Activated T-cell treated with anti-CD3 and anti-CD28 coated beads, Interleukin-2, amount 50 U/mL, for 4 hours (primary cell): ENCODE measurements around the gene GLIS1. TPM values are rescaled to one million over a fixed set of nuclear protein-coding genes. Genes with fewer than 3 reads are reported as not detected.

ENCODE experiments used
- ATAC-seq, 2 donors: fragments of 200-7000 bp; cut with Tn5 transposase; one replicate each; pipeline ENCODE4 v1.10.0; 2021
- DNase-seq: peaks from one replicate; pipeline ENCODE4 v3.0.0-alpha.2; 2020
- H3K27me3 Mint-ChIP-seq: one replicate; pipeline ENCODE4 v1.8.0; 2021; ENCODE audit warnings: low read depth, mixed read lengths
- H3K36me3 Mint-ChIP-seq: one replicate; pipeline ENCODE4 v1.8.0; 2022; ENCODE audit warnings: mixed read lengths; ENCODE audit not compliant: insufficient read depth
- H3K4me1 Mint-ChIP-seq: one replicate; pipeline ENCODE4 v1.8.0; 2021; ENCODE audit warnings: low read depth, mixed read lengths
- H3K4me3 Mint-ChIP-seq: one replicate; pipeline ENCODE4 v1.8.0; 2021; ENCODE audit warnings: mild to moderate bottlenecking, moderate library complexity, mixed read lengths
- H3K9me3 Mint-ChIP-seq: one replicate; pipeline ENCODE4 v1.8.0; 2021; ENCODE audit warnings: mixed read lengths
- total RNA-seq, 3 donors: library from RNA; stranded (reverse); gene quantifications; one replicate each; pipeline ENCODE4 v1.2.1, GENCODE V29; 2021

The GLIS1 gene
- total RNA-seq, 3 donors from 2014 or later: not detected

DNA sequence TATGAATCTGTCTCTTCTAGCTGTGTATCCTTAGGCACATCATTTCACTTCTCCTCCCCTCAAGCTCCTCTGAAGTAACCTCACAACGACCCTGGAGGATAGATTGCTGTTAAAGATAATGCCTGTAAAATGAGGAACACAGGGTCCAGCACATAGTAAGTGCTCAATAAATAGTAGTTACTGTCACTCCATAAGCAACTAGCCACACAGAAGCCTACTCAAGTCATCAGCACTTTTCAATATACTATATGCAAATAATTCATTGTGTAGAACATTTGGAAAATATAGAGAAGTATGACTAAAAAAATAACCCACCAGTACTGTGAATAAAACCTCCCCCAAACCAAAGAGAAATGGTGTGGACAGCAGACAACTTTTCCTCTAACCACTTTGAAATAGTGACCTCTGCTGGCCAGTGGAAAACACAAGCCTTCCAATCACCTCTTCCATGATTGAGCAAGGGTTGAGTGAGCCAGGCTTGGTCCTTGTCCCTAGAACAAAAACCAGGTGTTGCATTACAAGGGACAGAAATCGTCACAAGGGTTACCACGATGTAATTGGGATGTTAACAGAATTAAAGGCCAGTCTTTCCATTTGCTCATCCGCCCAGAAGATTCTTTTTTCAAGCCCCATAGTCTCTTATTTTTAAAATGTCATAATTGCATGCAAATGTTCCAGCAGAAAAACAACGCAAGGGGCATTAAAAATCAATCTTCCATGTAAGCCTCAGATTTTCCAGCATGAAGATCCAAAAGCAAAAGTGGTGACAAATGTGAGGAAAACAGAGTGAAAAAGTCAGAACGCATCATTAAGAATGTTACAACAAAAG is 15.7 kb upstream of the GLIS1 start:
- Mint-ChIP-seq H3K27me3 (no peaks in the 10 kb centered on the region), H3K36me3 (no peaks in the 10 kb centered on the region), H3K4me1 (no peaks in the 10 kb centered on the region), H3K9me3 (no peaks in the 10 kb centered on the region), H3K4me3 (no peak overlapping the region)
- no peak for DNase-seq
- ATAC-seq: peak in 1 of 2 donors; percentile 28

- Mint-ChIP-seq H3K27me3 (no peaks in the 10 kb centered on the region), H3K9me3 (no peaks in the 10 kb centered on the region)
- DNase-seq: no peak
These were observed 13.3 kb upstream of the GLIS1 start for GRCh38 chr1:53752281-53752680.

DNA sequence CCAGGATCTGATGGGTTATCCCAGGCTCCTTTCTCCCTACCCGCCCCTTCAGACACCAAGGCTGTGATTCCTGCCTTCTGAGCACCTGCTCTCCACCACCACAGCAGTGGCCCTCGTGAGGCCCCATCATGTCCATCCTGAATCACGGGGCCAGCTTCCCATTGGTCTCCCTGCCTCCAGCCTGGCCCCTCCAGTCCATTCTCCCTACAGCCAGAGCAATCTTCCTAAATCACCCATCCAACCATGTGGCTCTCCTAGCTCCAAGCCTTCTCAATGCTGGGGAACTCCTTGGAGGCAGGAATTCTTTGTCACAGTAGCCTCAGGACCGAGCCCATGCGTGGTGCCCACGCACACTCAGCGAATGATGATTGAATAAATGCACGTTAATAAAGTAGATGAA is 8.9 kb upstream of the GLIS1 start:
- DNase-seq: no peak
- no peak for ATAC-seq
- Mint-ChIP-seq H3K4me1 (no peaks in the 10 kb centered on the region), H3K4me3 (no peak overlapping the region), H3K36me3 (no peaks in the 10 kb centered on the region), H3K27me3 (peaks cover 12% of the 10 kb centered on the region), H3K9me3 (peaks cover 5% of the 10 kb centered on the region)

More at GRCh38 chr1:53752281-53752680, 13.3 kb upstream of the GLIS1 start:
- Mint-ChIP-seq H3K36me3 (no peaks in the 10 kb centered on the region), H3K4me3 (no peak overlapping the region), H3K4me1 (no peaks in the 10 kb centered on the region)
- ATAC-seq: no peak

GRCh38 chr1:53740621-53741105 is 1.7 kb upstream of the GLIS1 start:
- peaks cover 50% of the 10 kb centered on the region for H3K27me3 Mint-ChIP-seq
- H3K9me3 Mint-ChIP-seq: peaks cover 11% of the 10 kb centered on the region

GRCh38 chr1:53738205-53739108 is 507 bp downstream of the GLIS1 start:
- Mint-ChIP-seq H3K4me1 (peaks cover 4% of the 10 kb centered on the region), H3K9me3 (peaks cover 11% of the 10 kb centered on the region), H3K4me3 (peak overlapping the region; percentile 19), H3K27me3 (peaks cover 66% of the 10 kb centered on the region), H3K36me3 (no peaks in the 10 kb centered on the region)
- DNase-seq (no peak), ATAC-seq (peak; percentile 2 to 5)

More at GRCh38 chr1:53740621-53741105, 1.7 kb upstream of the GLIS1 start:
- ATAC-seq (no peak), DNase-seq (no peak)
- H3K4me3 Mint-ChIP-seq: no peak overlapping the region
- H3K36me3 Mint-ChIP-seq: no peaks in the 10 kb centered on the region
- peaks cover 4% of the 10 kb centered on the region for H3K4me1 Mint-ChIP-seq

- no peak overlapping the region for H3K4me3 Mint-ChIP-seq
- no peak for DNase-seq
These were observed 1.2 kb downstream of the GLIS1 start for GRCh38 chr1:53737648-53738204.

DNA sequence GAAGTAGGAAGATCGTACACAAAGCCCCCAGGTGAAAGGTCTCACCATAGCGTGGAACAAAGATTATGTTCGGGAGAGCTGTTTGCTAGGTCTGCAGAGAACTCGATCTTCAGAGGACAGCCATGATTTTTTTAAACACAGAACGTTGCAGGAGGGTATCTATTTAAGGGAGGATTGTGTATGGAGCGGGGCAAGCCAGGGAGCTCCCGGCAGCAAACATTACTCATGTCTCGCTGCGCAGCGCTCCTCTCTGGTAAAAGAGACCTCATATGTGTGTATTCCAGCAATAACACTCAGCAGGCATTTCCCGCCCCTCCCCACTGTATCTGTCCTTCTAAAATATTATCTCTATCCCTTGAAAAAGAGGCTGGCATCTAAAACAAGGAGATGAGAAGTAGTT is 2.7 kb downstream of the GLIS1 start:
- Mint-ChIP-seq H3K4me1 (peaks cover 4% of the 10 kb centered on the region), H3K4me3 (no peak overlapping the region), H3K9me3 (no peaks in the 10 kb centered on the region), H3K36me3 (no peaks in the 10 kb centered on the region), H3K27me3 (peaks cover 53% of the 10 kb centered on the region)
- no peak for DNase-seq
- ATAC-seq: no peak

More at GRCh38 chr1:53737648-53738204, 1.2 kb downstream of the GLIS1 start:
- ATAC-seq: no peak
- peaks cover 5% of the 10 kb centered on the region for H3K9me3 Mint-ChIP-seq
- H3K27me3 Mint-ChIP-seq: peaks cover 60% of the 10 kb centered on the region
- H3K36me3 Mint-ChIP-seq: no peaks in the 10 kb centered on the region
- H3K4me1 Mint-ChIP-seq: peaks cover 4% of the 10 kb centered on the region

- no peak for ATAC-seq
- peaks cover 4% of the 10 kb centered on the region for H3K4me1 Mint-ChIP-seq
- H3K9me3 Mint-ChIP-seq: no peaks in the 10 kb centered on the region
- no peaks in the 10 kb centered on the region for H3K36me3 Mint-ChIP-seq
- peaks cover 53% of the 10 kb centered on the region for H3K27me3 Mint-ChIP-seq
- H3K4me3 Mint-ChIP-seq: no peak overlapping the region
- DNase-seq: no peak
These were observed 3.3 kb downstream of the GLIS1 start for GRCh38 chr1:53735681-53736080.

DNA sequence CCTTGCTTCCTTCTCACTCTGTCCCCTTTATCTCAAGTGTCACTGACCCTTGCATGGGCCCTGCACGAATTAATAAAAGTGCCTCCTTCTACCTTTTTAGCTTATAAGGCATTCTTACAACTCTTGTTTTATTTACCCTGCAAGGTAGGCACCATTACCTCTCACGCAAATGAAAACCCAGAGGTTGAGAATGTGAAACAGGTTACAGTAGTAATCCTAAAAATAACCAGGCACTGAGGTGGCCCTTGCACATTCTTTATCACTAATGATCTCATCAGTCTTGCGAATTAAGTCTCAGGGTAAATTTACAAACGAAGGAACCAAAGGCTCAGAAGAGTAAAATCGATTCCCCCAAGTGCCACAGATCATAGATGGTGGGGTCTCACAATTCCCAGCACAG is 3.7 kb downstream of the GLIS1 start:
- Mint-ChIP-seq H3K4me3 (no peak overlapping the region), H3K27me3 (peaks cover 50% of the 10 kb centered on the region), H3K9me3 (no peaks in the 10 kb centered on the region), H3K36me3 (no peaks in the 10 kb centered on the region), H3K4me1 (peaks cover 4% of the 10 kb centered on the region)
- ATAC-seq (no peak), DNase-seq (no peak)

DNA sequence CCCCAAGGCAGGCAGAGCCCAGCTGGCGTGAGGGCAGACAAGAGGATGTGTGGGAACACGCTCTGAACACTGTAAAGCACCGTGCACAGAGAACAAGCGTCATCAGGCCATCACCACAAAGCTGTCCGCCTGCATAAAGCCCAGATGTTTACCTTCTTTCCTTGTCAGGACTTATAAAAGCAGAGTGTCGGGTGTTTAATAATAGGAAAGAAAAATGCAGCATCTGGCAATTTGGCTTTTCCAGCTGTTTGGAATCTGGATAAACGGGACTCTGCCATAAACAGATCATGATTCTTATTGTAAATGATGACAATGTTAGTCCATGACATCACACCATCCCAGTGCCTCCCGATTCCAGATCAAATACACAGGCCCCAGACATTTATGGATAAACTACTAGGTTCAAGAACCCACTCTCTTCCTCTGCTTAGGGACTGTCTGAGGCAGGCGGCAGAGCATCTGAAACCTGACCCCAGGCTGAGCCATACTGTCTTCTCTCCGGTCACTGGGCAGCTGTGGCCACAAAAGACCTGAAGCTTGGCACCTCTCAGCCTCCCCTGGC is 4.2 kb downstream of the GLIS1 start:
- ATAC-seq (no peak), DNase-seq (no peak)
- peaks cover 45% of the 10 kb centered on the region for H3K27me3 Mint-ChIP-seq
- no peak overlapping the region for H3K4me3 Mint-ChIP-seq
- H3K36me3 Mint-ChIP-seq: no peaks in the 10 kb centered on the region
- H3K9me3 Mint-ChIP-seq: no peaks in the 10 kb centered on the region
- H3K4me1 Mint-ChIP-seq: peaks cover 4% of the 10 kb centered on the region

DNA sequence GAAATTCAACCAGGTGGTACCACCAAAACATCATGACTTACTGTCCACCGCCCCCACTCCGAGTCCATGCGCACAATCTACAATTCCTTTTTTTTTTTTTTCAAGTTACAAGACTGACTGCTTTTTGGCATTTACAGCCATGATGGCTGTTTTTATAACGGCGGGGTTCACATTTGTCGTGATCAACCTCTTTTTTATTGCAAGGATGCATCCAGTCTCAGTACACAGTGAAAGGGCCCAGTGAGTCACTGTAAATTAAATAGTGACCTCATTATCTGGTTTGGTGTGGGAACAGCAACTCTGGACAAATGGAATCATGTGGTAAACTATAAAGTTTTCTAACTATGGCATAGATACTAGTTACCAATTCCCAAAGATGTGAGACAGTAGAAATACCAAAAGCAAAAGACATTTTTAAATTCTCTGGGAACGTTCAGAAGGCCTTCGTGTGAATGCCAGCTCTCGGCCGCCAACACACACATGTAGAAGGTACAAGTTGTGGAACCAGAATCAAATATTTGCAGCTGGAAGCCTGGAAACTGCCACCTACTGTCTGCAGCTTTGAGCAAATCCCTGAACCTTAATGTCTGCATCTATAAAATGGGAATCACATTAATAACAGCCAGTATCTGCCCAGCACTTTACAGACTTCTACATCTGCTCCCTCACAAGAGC is 4.9 kb downstream of the GLIS1 start:
- DNase-seq: no peak
- Mint-ChIP-seq H3K27me3 (peaks cover 41% of the 10 kb centered on the region), H3K4me3 (no peak overlapping the region), H3K4me1 (peaks cover 2% of the 10 kb centered on the region), H3K36me3 (no peaks in the 10 kb centered on the region), H3K9me3 (no peaks in the 10 kb centered on the region)
- ATAC-seq: no peak

DNA sequence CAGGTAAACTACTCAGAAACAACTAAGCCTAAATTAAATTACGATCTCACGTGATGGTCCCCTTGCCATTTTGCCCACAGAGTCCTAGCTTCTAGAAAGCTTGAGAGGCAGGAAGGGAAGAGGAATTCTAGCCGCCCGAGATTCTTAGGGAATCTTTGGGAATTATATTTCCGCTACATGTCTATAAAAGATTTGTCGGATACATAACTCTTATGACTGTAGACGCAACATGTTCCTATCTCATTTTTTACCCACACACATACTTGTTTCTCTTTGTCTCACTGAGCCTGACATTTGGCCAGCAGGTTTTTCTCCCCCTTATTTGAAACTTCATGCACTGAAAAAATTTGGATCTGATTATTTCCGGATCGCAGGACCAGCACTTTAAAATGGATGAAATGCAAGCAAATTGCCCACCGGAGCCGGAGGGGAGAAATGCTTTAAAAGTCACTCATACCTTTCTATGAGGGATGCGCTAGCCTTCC is 5.5 kb downstream of the GLIS1 start:
- Mint-ChIP-seq H3K36me3 (no peaks in the 10 kb centered on the region), H3K27me3 (peaks cover 41% of the 10 kb centered on the region), H3K4me1 (peaks cover 2% of the 10 kb centered on the region), H3K4me3 (no peak overlapping the region), H3K9me3 (no peaks in the 10 kb centered on the region)
- DNase-seq: no peak
- ATAC-seq: no peak

- no peaks in the 10 kb centered on the region for H3K36me3 Mint-ChIP-seq
- peaks cover 39% of the 10 kb centered on the region for H3K27me3 Mint-ChIP-seq
- DNase-seq (no peak), ATAC-seq (no peak)
- H3K4me3 Mint-ChIP-seq: no peak overlapping the region
- H3K4me1 Mint-ChIP-seq: peaks cover 2% of the 10 kb centered on the region
- no peaks in the 10 kb centered on the region for H3K9me3 Mint-ChIP-seq
These were observed 6.0 kb downstream of the GLIS1 start for GRCh38 chr1:53732912-53733317.
